Measurements from ENCODE around the gene HCK.

GRCh38 chr20:32112841-32113240 lies 60.8 kb downstream of the HCK start:
- TF ChIP-seq CTCF (IDR thresholded peaks at IDR 0.05; ENCODE audit: low read length) (no peak), EZH2 (optimal IDR thresholded peaks at IDR 0.05; ENCODE audit: low read depth, low read length) (no peak)
